ENCODE results near the gene JPT2. TPM values are rescaled to one million over a fixed set of nuclear protein-coding genes. Genes with fewer than 3 reads are reported as not detected.
A peak's percentile ranks its signal among the peaks of the same experiment; 100 is the strongest.

The JPT2 gene
- total and polyA plus RNA-seq, 10 donors: 8.2 to 30.5 (median 17.7) TPM

DNA sequence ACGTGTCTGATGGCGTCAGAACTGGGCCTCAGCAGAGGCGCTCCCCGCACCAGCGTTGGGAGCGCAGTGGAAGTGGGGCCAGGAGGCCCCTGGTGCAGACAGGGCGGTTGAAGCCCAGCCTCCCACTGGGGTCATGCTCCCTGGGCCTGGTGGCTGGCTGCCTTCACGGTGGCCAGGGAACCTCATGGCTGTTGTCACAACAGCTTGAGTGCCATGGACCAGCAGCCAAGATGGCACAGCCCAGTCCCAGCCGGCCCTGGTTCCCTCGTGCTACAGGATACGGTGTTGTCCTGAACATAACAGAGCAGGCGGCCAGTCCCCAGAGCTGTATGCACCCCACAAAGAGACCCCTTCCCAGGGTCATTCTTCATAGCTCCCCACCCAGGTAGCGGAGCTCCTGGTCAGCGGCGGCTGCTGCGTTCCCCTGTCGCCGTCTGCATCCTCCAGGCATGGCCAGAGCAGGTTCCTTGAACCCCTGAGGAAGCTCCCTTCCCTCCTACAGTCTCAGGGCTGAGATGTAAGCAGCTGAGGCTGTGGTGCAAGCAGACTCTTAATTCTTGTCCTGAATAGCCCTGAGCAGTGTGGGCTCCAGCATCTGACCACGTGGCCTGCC is 63.6 kb downstream of the JPT2 start:
- intact Hi-C loops (cut with DNase I; ENCODE audit: low total_unique reads): no loop called here
- DNase-seq: no peak

DNA sequence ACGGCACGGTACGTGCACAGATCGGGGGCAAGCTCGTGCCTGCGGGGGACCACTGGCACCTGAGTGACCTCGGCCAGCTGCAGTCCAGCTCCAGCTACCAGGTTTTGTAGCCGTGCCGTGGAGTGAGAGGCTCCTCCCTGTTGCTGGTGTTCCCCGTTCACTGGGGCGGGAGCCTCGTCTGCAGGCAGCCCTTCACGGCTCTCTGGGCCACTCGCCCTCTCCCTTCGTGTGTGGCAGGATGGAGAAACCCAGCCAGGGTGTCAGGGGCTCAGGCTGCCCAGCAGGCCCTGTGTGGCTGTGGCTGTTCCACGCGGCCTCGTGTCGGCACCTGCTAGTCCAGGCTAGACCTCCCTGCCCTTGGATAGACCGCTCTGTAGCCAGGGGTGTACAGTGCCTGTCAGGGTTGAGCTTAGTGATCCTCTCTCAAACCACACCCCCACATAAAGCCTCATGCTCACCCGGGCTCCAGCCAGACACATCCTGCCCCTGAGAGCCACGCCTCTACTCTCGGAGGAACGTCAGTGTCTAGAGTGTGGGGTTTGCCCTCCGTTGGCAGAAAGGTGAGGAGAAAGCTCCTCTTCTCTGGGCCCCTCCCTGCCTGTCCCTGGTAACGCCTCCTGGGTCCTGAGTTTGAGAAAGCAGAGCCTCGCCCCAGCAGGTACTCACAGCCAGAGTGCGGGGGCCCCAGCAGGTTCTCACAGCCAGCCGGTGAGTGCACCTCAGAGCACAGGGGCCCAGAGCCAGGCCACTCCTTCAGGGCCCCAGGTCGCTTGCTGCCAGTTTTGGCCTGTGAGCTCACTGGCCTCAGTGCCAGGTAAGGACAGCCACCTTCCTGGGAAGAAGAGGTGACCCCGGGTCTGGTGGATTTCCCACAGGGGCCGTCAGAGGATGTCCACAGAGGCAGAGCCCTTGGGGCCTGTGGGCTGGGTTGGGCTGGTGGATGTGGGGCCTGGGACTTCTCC is 65.6 kb downstream of the JPT2 start:
- TF ChIP-seq POLR2A (IDR thresholded peaks at IDR 0.05) (no peak), POLR2AphosphoS5 (IDR thresholded peaks at IDR 0.05) (peak in 1 of 3 donors; percentile 35)
- WGBS, 5 donors: 92 to 96% (median 93%) methylated on average over 16 to 32 of the region's 32 CpGs
- intact Hi-C loops (cut with DNase I; ENCODE audit: low total_unique reads): no loop called here
- Histone ChIP-seq H3K4me3 (no peak overlapping the region), H3K9me3 (no peaks in the 10 kb centered on the region), H3K36me3 (peaks cover 3 to 85% (median 69%) of the 10 kb centered on the region in 6 donors), H3K27me3 (replicated peaks in 1 of 7) (no peaks in the 10 kb centered on the region), H3K4me1 (no peaks in the 10 kb centered on the region), H3K27ac (no peak overlapping the region)
- no peak for DNase-seq

More for the DNA sequence above, 63.6 kb downstream of the JPT2 start:
- no peaks in the 10 kb centered on the region for H3K4me1 ChIP-seq
- H3K9me3 ChIP-seq: no peaks in the 10 kb centered on the region
- H3K27me3 ChIP-seq (replicated peaks in 1 of 7): no peaks in the 10 kb centered on the region
- no peak overlapping the region for H3K27ac ChIP-seq
- peaks cover 0 to 65% (median 49%) of the 10 kb centered on the region in 6 donors for H3K36me3 ChIP-seq
- TF ChIP-seq POLR2AphosphoS5 (IDR thresholded peaks at IDR 0.05) (no peak), POLR2A (IDR thresholded peaks at IDR 0.05) (no peak)
- TF ChIP-seq, protein P1, sequence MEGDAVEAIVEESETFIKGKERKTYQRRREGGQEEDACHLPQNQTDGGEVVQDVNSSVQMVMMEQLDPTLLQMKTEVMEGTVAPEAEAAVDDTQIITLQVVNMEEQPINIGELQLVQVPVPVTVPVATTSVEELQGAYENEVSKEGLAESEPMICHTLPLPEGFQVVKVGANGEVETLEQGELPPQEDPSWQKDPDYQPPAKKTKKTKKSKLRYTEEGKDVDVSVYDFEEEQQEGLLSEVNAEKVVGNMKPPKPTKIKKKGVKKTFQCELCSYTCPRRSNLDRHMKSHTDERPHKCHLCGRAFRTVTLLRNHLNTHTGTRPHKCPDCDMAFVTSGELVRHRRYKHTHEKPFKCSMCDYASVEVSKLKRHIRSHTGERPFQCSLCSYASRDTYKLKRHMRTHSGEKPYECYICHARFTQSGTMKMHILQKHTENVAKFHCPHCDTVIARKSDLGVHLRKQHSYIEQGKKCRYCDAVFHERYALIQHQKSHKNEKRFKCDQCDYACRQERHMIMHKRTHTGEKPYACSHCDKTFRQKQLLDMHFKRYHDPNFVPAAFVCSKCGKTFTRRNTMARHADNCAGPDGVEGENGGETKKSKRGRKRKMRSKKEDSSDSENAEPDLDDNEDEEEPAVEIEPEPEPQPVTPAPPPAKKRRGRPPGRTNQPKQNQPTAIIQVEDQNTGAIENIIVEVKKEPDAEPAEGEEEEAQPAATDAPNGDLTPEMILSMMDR (IDR thresholded peaks at IDR 0.05 in 8 of 11, conservative IDR thresholded peaks at IDR 0.05 in 3 of 11): no peak
- WGBS, 5 donors: 92 to 96% (median 95%) methylated on average over 15 to 19 of the region's 19 CpGs
- H3K4me3 ChIP-seq: no peak overlapping the region

DNA sequence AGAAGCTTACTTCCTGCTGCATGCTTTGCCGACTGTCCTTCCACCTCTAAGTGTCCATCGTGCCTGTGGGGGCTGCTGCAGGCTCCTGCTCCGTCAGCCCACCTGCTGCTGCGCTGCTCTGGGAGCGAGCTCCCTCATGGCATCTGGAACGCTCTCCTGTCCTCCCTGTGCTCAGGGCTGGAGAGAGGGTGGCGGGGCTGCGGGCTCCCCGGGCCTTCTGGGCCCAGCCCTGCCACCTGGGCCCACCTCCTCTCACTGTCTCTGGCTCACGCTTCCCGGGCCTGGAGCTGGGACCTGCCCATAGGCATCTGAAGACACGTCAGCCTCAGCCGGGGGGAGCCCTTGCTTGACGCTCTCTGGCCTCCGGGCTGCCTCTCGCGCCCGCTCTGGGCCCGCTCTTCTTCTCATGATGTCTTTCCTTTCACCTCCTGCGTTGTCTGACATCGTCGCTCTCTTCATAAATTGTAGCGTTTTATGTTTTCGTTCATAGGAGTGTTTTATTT is 66.3 kb downstream of the JPT2 start:
- 91 to 96% (median 94%) methylated on average over 24 of the region's 24 CpGs for WGBS, 5 donors
- Histone ChIP-seq H3K4me3 (no peak overlapping the region), H3K9me3 (no peaks in the 10 kb centered on the region), H3K36me3 (peaks cover 3 to 93% (median 77%) of the 10 kb centered on the region in 6 donors), H3K27me3 (replicated peaks in 1 of 7) (no peaks in the 10 kb centered on the region), H3K27ac (no peak overlapping the region), H3K4me1 (no peaks in the 10 kb centered on the region)
- intact Hi-C loops (cut with DNase I; ENCODE audit: low total_unique reads): no loop called here
- DNase-seq: no peak
- TF ChIP-seq POLR2AphosphoS5 (IDR thresholded peaks at IDR 0.05) (no peak), POLR2A (IDR thresholded peaks at IDR 0.05) (no peak)
- TF ChIP-seq, protein P1 (IDR thresholded peaks at IDR 0.05 in 8 of 11, conservative IDR thresholded peaks at IDR 0.05 in 3 of 11): no peak

DNA sequence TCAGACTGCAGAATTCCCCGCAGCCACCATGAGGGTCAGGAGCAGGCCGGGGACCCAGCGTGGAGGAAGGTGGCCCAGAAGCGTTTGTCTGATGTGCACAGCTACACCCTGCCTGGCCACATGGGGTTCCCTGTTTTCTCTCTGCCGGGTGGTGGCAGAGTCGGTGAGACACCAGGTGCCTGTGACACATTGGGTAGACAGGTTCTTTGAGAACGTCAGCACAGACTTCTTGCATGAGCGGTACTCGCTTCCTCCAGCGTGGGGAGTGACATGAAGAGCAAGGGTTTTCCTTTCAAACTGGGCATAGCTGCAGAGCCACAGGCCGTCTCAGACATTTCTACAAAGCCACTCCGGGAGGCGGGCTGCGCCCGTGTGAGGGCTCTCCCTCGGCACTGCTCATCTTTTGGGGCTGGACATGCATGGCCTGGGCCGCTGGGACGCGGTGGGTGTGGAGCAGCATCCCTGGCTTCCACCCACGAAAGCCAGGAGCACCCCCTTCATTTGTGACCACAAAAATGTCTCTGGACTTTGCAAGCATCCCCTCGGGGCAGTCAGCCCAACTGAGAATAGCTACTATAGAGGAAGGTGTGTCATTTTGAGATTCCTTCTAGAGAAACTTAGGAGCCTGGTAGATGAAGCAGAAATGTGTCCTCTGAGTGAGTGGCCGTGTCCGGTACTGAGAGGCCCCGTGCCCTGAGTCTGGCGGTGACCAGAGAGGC is 67.3 kb downstream of the JPT2 start:
- Histone ChIP-seq H3K27ac (no peak overlapping the region), H3K4me3 (no peak overlapping the region), H3K36me3 (peaks cover 3 to 100% (median 84%) of the 10 kb centered on the region in 6 donors), H3K9me3 (no peaks in the 10 kb centered on the region), H3K27me3 (replicated peaks in 1 of 7) (no peaks in the 10 kb centered on the region), H3K4me1 (no peaks in the 10 kb centered on the region)
- DNase-seq: no peak
- intact Hi-C loops (cut with DNase I; ENCODE audit: low total_unique reads): no loop called here
- peak in 1 of 3 donors; percentile 8 for TF ChIP-seq POLR2AphosphoS5 (IDR thresholded peaks at IDR 0.05)
- TF ChIP-seq, protein P1 (IDR thresholded peaks at IDR 0.05 in 8 of 11, conservative IDR thresholded peaks at IDR 0.05 in 3 of 11): no peak
- TF ChIP-seq POLR2A (IDR thresholded peaks at IDR 0.05): no peak
- WGBS, 5 donors: 89 to 95% (median 91%) methylated on average over 20 to 25 of the region's 25 CpGs
